Natural killer cell (primary cell): ENCODE data around the gene MRPL18. TPM values are rescaled to one million over a fixed set of nuclear protein-coding genes. Genes with fewer than 3 reads are reported as not detected.
A peak's percentile ranks its signal among the peaks of the same experiment; 100 is the strongest.

Experiments used
- ATAC-seq, 3 donors: fragments of 150-1000 bp in 2 of 3; fragments of 200-7000 bp in 1 of 3; cut with Tn5 transposase; 1 replicate in 1 of 3; 2 replicates in 2 of 3; pipeline ENCODE4 v1.10.0; 2021; ENCODE audit warnings: mild to moderate bottlenecking in 2 of 3, moderate library complexity in 2 of 3
- DNase-seq, 2 donors: peaks; one replicate each; pipeline versions ENCODE4 v3.0.0 to v3.0.0-alpha.2; 2013 to 2021; ENCODE audit warnings: mixed read lengths in 1 of 2
- H3K27ac ChIP-seq: one replicate; pipeline ENCODE4 v1.5.1; 2013; ENCODE audit warnings: mild to moderate bottlenecking, low read length
- H3K27me3 ChIP-seq: one replicate; pipeline ENCODE4 v1.6.1; 2013; ENCODE audit warnings: low read length; ENCODE audit not compliant: control insufficient read depth, insufficient read depth
- H3K36me3 ChIP-seq: one replicate; pipeline ENCODE4 v1.6.1; 2013; ENCODE audit warnings: low read length; ENCODE audit not compliant: control insufficient read depth, insufficient read depth
- H3K4me1 ChIP-seq: one replicate; pipeline ENCODE4 v1.6.1; 2013; ENCODE audit warnings: low read length; ENCODE audit not compliant: control insufficient read depth, insufficient read depth
- H3K4me3 ChIP-seq: one replicate; pipeline ENCODE4 v1.5.1; 2013; ENCODE audit warnings: low read length
- H3K9me3 ChIP-seq: one replicate; pipeline ENCODE4 v1.6.1; 2013; ENCODE audit warnings: low read length; ENCODE audit not compliant: control insufficient read depth, insufficient read depth
- H3K27ac Mint-ChIP-seq, 2 donors: one replicate each; pipeline ENCODE4 v1.8.0; 2022; ENCODE audit warnings: mild to moderate bottlenecking in 2 of 2, mixed read lengths in 2 of 2, moderate library complexity in 1 of 2
- H3K27me3 Mint-ChIP-seq, 2 donors: one replicate each; pipeline ENCODE4 v1.8.0; 2022; ENCODE audit warnings: low read depth in 2 of 2, mixed read lengths in 2 of 2
- H3K36me3 Mint-ChIP-seq: one replicate; pipeline ENCODE4 v1.8.0; 2022; ENCODE audit warnings: mixed read lengths
- H3K4me1 Mint-ChIP-seq, 2 donors: one replicate each; pipeline ENCODE4 v1.8.0; 2022; ENCODE audit warnings: mixed read lengths in 2 of 2
- H3K4me3 Mint-ChIP-seq: one replicate; pipeline ENCODE4 v1.8.0; 2022; ENCODE audit warnings: mild to moderate bottlenecking, moderate library complexity, mixed read lengths
- H3K9me3 Mint-ChIP-seq, 2 donors: one replicate each; pipeline ENCODE4 v1.8.0; 2022; ENCODE audit warnings: mixed read lengths in 2 of 2
- CTCF ChIP-seq: fragments of 200-600 bp; IDR thresholded peaks from one replicate; pipeline ENCODE4 v1.8.0; 2022; ENCODE audit warnings: antibody characterized with exemption
- WGBS: methylation state at CpG from one replicate; pipeline ENCODE4 v1.1.7; 2013; ENCODE audit warnings: missing lambda C conversion rate; ENCODE audit not compliant: insufficient coverage; 5-methylcytosine and 5-hydroxymethylcytosine counted together
- intact Hi-C: fragments of 100-400 bp; cut with micrococcal nuclease; formaldehyde crosslinking; loops from one replicate; pipeline ENCODE4 v1.14.2; 2022
- total RNA-seq, 4 donors: library from RNA; stranded (reverse); fragments of 120-200 nt in 1 of 4; gene quantifications; one replicate each; pipeline versions ENCODE4 v1.2.3 to v1.2.4, GENCODE V29; 2013 to 2022

Gene MRPL18
- 10 to 100 TPM; 22.3 to 29.6 (median 22.6) TPM for total RNA-seq
- total RNA-seq (2013): 38.9 TPM

DNA sequence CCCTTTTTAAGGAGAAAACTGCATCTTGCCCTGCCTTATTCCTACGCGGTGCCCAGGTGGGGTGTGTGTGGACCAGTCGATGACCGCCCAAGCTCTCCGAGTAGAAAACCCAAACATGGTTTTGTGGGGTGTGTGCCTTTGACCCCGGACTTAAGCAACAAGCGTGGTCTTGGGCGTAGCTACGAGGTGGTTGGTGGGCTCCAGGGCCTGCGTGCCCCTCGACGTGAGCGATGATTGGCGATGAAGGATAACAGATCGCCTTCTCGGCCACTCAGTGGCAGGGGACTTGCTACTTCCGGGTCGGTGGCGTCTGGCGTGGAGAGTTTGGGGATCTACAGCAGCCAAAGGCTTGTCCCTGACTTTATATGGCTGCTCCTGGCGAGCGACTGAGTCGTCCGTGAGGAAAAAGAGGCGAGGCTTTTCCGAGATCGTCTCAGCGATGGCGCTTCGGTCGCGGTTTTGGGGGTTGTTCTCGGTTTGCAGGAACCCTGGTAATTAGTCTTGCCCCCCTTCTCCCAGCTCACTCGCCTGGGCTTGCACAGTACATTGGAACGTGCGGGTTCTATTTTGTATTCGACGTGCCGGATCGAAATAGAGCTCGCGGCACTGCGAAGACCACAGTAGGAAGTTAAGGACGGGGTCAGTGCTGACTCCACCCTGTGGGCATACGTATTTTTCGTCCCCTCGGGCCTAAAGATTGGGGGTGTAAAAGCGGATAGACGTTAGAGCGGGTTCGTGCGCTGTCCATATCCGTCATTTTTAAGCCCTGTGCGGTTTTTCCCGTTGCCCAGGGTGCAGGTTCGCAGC lies at the start of gene MRPL18:
MRPL18 (plus strand) TSS at position 319 of the 807 bp plus-strand sequence; CDS start at position 440, 121 bp downstream.
- Histone ChIP-seq H3K4me1 (peaks cover 25% of the 10 kb centered on the region), H3K9me3 (no peaks in the 10 kb centered on the region), H3K27me3 (no peaks in the 10 kb centered on the region), H3K36me3 (peaks cover 42% of the 10 kb centered on the region), H3K4me3 (peak within 1 kb of the TSS; percentile 72), H3K27ac (peak within 1 kb of the TSS; percentile 90)
- WGBS: under 1% methylated on average over 56 of the region's 56 CpGs
- H3K36me3 Mint-ChIP-seq: peaks cover 13% of the 10 kb centered on the region
- H3K27ac Mint-ChIP-seq: peak within 1 kb of the TSS; percentile 95 to 98
- H3K4me1 Mint-ChIP-seq: peaks cover 55 to 62% of the 10 kb centered on the region in 2 donors
- peak within 1 kb of the TSS; percentile 99 for H3K4me3 Mint-ChIP-seq
- no peaks in the 10 kb centered on the region for H3K9me3 Mint-ChIP-seq
- ATAC-seq (peak; percentile 81 to 93 (median 84)), DNase-seq (peak; percentile 81 to 96)
- intact Hi-C loops: loop anchor here (1.0 to 2.0 kb wide), 2 partner anchors 64 to 188 kb away; no protein-coding TSS in a partner anchor
- no peak for TF ChIP-seq CTCF
- H3K27me3 Mint-ChIP-seq: no peaks in the 10 kb centered on the region

DNA sequence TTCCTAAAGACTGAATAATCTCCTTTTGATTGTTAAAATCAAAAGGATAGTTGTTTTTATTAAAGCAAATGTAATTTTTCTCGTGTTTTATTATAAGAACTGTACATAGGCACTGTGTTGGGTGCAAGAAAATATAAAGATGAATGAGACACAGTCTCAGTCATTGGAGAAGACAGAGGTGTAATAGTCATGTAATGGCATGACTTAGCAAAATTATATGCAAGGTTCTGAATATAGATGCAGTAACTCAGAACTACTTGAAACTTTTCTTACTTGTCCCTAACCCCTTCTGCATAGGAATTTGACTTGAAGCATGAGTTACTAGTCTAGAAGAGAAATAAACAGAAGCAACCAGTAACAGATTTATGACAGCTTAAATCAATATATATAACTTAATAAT lies 48.1 kb upstream of the MRPL18 start:
- DNase-seq: no peak
- H3K9me3 Mint-ChIP-seq: no peaks in the 10 kb centered on the region
- Histone ChIP-seq H3K27ac (no peak overlapping the region), H3K27me3 (no peaks in the 10 kb centered on the region), H3K4me3 (no peak overlapping the region), H3K4me1 (no peaks in the 10 kb centered on the region), H3K36me3 (peaks cover 86% of the 10 kb centered on the region), H3K9me3 (no peaks in the 10 kb centered on the region)
- no peak overlapping the region for H3K4me3 Mint-ChIP-seq
- WGBS: 86% methylated on average over 1 of the region's 1 CpG
- ATAC-seq: no peak
- H3K27me3 Mint-ChIP-seq: no peaks in the 10 kb centered on the region
- intact Hi-C loops: loop anchor here (5.0 kb wide), 1 partner anchor 45 kb away; the partner anchor contains the start of gene TCP1
- H3K4me1 Mint-ChIP-seq: peaks cover 30 to 31% of the 10 kb centered on the region in 2 donors
- no peak for TF ChIP-seq CTCF
- peaks cover 26% of the 10 kb centered on the region for H3K36me3 Mint-ChIP-seq
- H3K27ac Mint-ChIP-seq: peak overlapping the region in 1 of 2 donors; percentile 71

DNA sequence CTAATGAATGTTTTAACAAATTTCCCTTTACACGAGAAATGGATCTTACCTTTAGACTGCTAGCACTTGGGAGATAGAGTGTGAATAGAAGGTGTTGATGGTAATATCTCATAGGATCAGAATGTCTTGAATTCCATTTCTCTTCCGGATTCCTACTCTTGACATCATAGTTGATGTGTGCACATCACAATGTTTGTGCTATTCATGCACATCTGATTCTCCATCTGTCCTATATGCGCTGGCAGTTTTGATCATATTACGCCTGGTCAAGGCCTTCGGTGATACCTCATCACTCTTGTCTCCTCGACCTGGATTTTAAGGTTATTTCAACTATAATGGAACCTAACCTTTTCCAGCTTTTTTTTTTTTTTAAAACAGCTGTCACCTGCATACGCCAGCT lies 45.2 kb upstream of the MRPL18 start:
- Mint-ChIP-seq H3K4me3 (no peak overlapping the region), H3K27me3 (no peaks in the 10 kb centered on the region), H3K4me1 (peaks cover 15 to 16% of the 10 kb centered on the region in 2 donors), H3K9me3 (no peaks in the 10 kb centered on the region), H3K27ac (peak overlapping the region; percentile 51 to 79), H3K36me3 (peaks cover 41% of the 10 kb centered on the region)
- peaks cover 98% of the 10 kb centered on the region for H3K36me3 ChIP-seq
- H3K9me3 ChIP-seq: no peaks in the 10 kb centered on the region
- TF ChIP-seq CTCF: no peak
- intact Hi-C loops: no loop called here
- H3K27ac ChIP-seq: no peak overlapping the region
- ATAC-seq: no peak
- DNase-seq: no peak
- no peaks in the 10 kb centered on the region for H3K27me3 ChIP-seq
- H3K4me3 ChIP-seq: no peak overlapping the region
- WGBS: 90% methylated on average over 5 of the region's 7 CpGs
- H3K4me1 ChIP-seq: no peaks in the 10 kb centered on the region
